Calu3 (cell line): Measurements from ENCODE around the gene TOB1. TPM values are rescaled to one million over a fixed set of nuclear protein-coding genes. Genes with fewer than 3 reads are reported as not detected.

ENCODE experiments used
- BruUV-seq: library from RNA; stranded (reverse); fragments of 400-500 nt; replicated peaks from 2 replicates; lab custom pipeline; 2021; lab: Mats Ljungman, UMichigan
- CTCF ChIA-PET: fragments of 300-600 bp; sonication (Branson Sonifier 250); formaldehyde crosslinking; loops from one replicate; lab custom pipeline; 2022; ENCODE audit warnings: antibody characterized with exemption; lab: Charles Lee
- DNase-seq: peaks from one replicate; pipeline ENCODE4 v3.0.0; 2022
- H3K27ac Mint-ChIP-seq: one replicate; pipeline ENCODE4 v1.8.0; 2022; ENCODE audit warnings: mixed read lengths; ENCODE audit not compliant: unreplicated experiment
- H3K27me3 Mint-ChIP-seq: one replicate; pipeline ENCODE4 v1.8.0; 2022; ENCODE audit warnings: mixed read lengths; ENCODE audit not compliant: unreplicated experiment
- H3K36me3 Mint-ChIP-seq: one replicate; pipeline ENCODE4 v1.8.0; 2022; ENCODE audit warnings: mild to moderate bottlenecking, moderate library complexity, mixed read lengths; ENCODE audit not compliant: insufficient read depth, unreplicated experiment
- H3K4me1 Mint-ChIP-seq: one replicate; pipeline ENCODE4 v1.8.0; 2022; ENCODE audit warnings: mild to moderate bottlenecking, low read depth, mixed read lengths; ENCODE audit not compliant: unreplicated experiment
- H3K4me3 Mint-ChIP-seq: one replicate; pipeline ENCODE4 v1.8.0; 2022; ENCODE audit warnings: mild to moderate bottlenecking, low read depth, moderate library complexity, mixed read lengths; ENCODE audit not compliant: unreplicated experiment
- H3K9me3 Mint-ChIP-seq: one replicate; pipeline ENCODE4 v1.8.0; 2022; ENCODE audit warnings: low read depth, mixed read lengths; ENCODE audit not compliant: unreplicated experiment
- intact Hi-C: fragments of 100-400 bp; cut with micrococcal nuclease; formaldehyde crosslinking; loops from one replicate; pipeline ENCODE4 v1.10.0; 2022; ENCODE audit not compliant: unreplicated experiment
- total RNA-seq: library from RNA; stranded (reverse); gene quantifications from 2 replicates; pipeline ENCODE4 v1.2.3, GENCODE V29; 2022
- TF ChIP-seq, protein P1 (sequence below): fragments of 200-600 bp; IDR thresholded peaks from one replicate; pipeline ENCODE4 v1.8.0; 2022; ENCODE audit warnings: antibody characterized with exemption; ENCODE audit not compliant: unreplicated experiment

TOB1 gene
- total RNA-seq, 1 experiment from 2014 or later = 177 TPM

DNA sequence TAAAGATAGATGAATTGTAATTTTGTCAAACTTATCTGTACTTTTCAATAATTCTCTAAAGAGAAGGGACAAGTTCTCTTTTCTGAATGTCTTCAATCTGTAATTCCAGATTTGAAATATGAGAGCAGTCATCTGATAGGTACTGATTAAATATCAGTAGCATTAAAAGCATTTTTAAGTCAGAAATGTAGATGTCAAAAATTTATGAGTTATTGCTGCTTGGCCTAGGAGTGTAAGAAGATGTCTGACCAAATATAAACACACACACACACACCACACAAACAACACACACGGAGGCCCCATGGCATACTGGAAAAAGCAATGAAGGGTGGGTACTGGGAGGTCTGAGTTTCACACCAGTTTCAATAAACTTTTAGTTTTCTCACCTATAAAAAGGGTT lies 2.4 kb upstream of the TOB1 start:
- no peak for DNase-seq
- intact Hi-C loops = loop anchor here (5.0 to 10.0 kb wide), 2 partner anchors 39 to 286 kb away; partner anchors contain the start of gene NME1
- Mint-ChIP-seq H3K4me3 (peak overlapping the region; percentile 78), H3K27me3 (no peaks in the 10 kb centered on the region), H3K27ac (peak overlapping the region; percentile 96), H3K36me3 (peaks cover 51% of the 10 kb centered on the region), H3K9me3 (no peaks in the 10 kb centered on the region), H3K4me1 (peaks cover 9% of the 10 kb centered on the region)
- TF ChIP-seq, protein P1, sequence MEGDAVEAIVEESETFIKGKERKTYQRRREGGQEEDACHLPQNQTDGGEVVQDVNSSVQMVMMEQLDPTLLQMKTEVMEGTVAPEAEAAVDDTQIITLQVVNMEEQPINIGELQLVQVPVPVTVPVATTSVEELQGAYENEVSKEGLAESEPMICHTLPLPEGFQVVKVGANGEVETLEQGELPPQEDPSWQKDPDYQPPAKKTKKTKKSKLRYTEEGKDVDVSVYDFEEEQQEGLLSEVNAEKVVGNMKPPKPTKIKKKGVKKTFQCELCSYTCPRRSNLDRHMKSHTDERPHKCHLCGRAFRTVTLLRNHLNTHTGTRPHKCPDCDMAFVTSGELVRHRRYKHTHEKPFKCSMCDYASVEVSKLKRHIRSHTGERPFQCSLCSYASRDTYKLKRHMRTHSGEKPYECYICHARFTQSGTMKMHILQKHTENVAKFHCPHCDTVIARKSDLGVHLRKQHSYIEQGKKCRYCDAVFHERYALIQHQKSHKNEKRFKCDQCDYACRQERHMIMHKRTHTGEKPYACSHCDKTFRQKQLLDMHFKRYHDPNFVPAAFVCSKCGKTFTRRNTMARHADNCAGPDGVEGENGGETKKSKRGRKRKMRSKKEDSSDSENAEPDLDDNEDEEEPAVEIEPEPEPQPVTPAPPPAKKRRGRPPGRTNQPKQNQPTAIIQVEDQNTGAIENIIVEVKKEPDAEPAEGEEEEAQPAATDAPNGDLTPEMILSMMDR = no peak
- no TSS peak for BruUV-seq
- CTCF ChIA-PET = no interaction called here

DNA sequence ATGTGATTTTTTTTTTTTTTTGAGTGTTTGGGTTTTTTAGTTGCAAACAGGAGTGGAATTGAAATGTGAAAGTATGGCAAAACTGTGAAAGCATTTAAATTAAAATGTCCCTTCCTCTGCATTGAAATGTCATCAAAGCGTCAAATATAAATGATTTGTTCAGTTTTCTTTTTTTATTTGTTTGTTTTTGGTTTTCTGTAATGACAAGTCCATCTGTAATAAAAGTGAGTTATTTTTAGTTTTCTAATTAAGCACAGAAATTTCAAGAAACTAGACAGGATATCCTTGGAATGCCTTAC lies 1.9 kb upstream of the TOB1 start:
- BruUV-seq = no TSS peak
- H3K36me3 Mint-ChIP-seq = peaks cover 56% of the 10 kb centered on the region
- H3K4me1 Mint-ChIP-seq = peaks cover 14% of the 10 kb centered on the region
- H3K27ac Mint-ChIP-seq = peak overlapping the region; percentile 96
- TF ChIP-seq, protein P1 = no peak
- peak overlapping the region; percentile 78 for H3K4me3 Mint-ChIP-seq
- no peak for DNase-seq
- CTCF ChIA-PET = interaction anchor here (1.0 to 5.9 kb wide), 6 partner anchors 15 to 81 kb away, joined by 3 to 68 read pairs (median 20); no protein-coding TSS in a partner anchor
- intact Hi-C loops = loop anchor here (5.0 to 10.0 kb wide), 2 partner anchors 39 to 287 kb away; partner anchors contain the start of gene NME1
- no peaks in the 10 kb centered on the region for H3K9me3 Mint-ChIP-seq
- no peaks in the 10 kb centered on the region for H3K27me3 Mint-ChIP-seq

DNA sequence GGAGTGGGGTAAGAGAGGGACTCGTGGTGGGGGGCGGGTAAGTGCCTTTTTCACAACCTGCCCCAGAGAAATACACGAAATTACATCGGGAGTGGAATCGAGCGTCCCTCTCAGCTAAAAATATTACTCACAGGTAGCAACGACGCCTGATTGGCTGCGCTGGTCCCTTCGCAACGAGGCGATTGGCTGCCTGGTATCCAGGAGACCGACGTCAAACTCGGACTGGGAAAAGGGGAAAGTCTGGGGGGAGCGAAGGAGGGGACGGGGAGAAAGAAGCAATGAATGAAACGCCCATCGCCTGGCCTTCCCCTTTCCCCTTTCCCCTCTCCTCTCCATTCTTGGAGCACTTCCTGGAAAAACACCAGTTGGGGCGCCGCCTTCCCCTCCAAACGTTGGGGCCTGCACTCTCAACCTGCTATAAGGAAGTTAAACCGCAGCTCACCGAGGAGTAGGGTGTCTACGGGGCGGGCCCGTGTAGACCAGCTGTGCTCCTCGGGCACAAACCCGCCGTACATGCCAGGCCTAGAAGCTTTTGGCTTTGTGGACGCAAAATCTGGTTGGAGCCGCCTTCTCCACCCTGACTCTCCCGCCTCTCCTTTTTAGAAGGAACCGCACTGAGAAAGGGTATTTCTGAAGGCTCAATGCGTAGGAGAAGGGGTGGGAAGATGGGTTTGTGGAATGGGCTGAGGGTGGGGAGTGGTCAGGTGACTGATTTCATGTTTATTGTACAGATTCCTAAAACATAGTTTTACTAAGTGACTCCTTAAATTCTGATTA lies 1.4 kb upstream of the TOB1 start:
- CTCF ChIA-PET = interaction anchor here (0.5 to 5.9 kb wide), 12 partner anchors 15 to 668 kb away, joined by 3 to 68 read pairs (median 12); no protein-coding TSS in a partner anchor
- intact Hi-C loops = loop anchor here (1.0 to 10.0 kb wide), 4 partner anchors 25 to 287 kb away; partner anchors contain the start of gene NME1
- Mint-ChIP-seq H3K36me3 (peaks cover 61% of the 10 kb centered on the region), H3K4me1 (peaks cover 19% of the 10 kb centered on the region), H3K9me3 (no peaks in the 10 kb centered on the region), H3K27me3 (no peaks in the 10 kb centered on the region), H3K27ac (peak overlapping the region; percentile 96), H3K4me3 (peak overlapping the region; percentile 78)
- TF ChIP-seq, protein P1 = no peak
- DNase-seq = peak; percentile 98
- BruUV-seq = TSS peak; percentile 79

DNA sequence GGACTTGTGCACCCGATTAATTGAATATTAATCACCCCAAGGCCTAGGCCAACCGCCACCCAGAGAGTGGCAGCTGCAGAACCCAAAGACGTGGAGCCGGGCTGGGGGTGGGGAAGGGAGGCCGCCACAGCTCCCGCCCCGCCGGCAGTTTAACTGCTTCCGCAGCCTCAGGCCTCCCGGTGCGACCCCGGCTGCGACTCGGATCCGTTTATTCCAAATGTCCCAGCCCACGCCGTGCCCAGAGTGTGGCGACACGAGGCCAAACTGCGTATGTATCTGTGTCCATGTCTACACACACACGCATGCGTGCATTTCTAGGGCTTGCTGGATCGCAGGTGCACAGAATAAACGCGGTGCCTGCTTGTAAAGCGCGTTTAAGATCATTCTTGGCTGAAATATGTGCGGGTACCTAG lies 802 bp upstream of the TOB1 start:
- CTCF ChIA-PET = interaction anchor here (0.5 to 5.9 kb wide), 14 partner anchors 14 to 667 kb away, joined by 3 to 68 read pairs (median 8); no protein-coding TSS in a partner anchor
- Mint-ChIP-seq H3K9me3 (no peaks in the 10 kb centered on the region), H3K27ac (peak overlapping the region; percentile 96), H3K4me1 (peaks cover 22% of the 10 kb centered on the region), H3K4me3 (peak overlapping the region; percentile 78), H3K27me3 (no peaks in the 10 kb centered on the region), H3K36me3 (peaks cover 65% of the 10 kb centered on the region)
- TF ChIP-seq, protein P1 = no peak
- no TSS peak for BruUV-seq
- DNase-seq = peak; percentile 77
- intact Hi-C loops = loop anchor here (1.0 to 10.0 kb wide), 4 partner anchors 26 to 288 kb away; partner anchors contain the start of gene NME1
